ENCODE data around the gene DACH1. TPM values are rescaled to one million over a fixed set of nuclear protein-coding genes. Genes with fewer than 3 reads are reported as not detected.

The DACH1 gene
- total RNA-seq, 1 experiment from 2014 or later = 0.11 TPM

- CTCF ChIA-PET = no interaction called here
- BruUV-seq (replicated peaks) = no TSS peak
- TF ChIP-seq CTCF (conservative IDR thresholded peaks at IDR 0.05; ENCODE audit: low read depth, low read length) (no peak), EZH2 (IDR thresholded peaks at IDR 0.05; ENCODE audit: borderline replicate concordance, low read depth, low read length, poor library complexity, severe bottlenecking) (no peak)
Observed at GRCh38 chr13:71587193-71587592, 279.8 kb downstream of the DACH1 start.

DNA sequence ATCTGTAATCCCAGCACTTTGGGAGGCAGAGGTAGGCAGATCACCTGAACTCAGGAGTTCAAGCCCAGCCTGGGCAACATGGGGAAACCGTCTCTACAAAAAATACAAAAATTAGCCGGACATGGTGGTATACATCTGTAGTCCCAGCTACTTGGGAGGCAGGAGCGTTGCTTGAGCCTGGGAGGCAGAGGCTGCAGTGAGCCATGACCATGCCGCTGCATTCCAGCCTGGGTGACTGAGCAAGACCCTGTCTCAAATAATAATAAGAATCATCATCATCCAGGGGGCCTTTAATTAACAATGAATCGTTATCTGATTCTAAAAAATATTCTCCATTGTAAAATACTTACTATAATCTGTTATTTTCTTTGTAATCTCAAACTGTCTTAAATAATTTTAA, 283.4 kb downstream of the DACH1 start:
- Histone ChIP-seq H3K27me3 (replicated peaks; ENCODE audit: insufficient read depth, low read depth, low read length, poor library complexity) (no peaks in the 10 kb centered on the region), H3K36me3 (ENCODE audit: insufficient read depth, low read length, poor library complexity, severe bottlenecking) (no peaks in the 10 kb centered on the region), H3K4me3 (ENCODE audit: low read depth, low read length, poor library complexity, severe bottlenecking) (no peak overlapping the region), H3K4me1 (ENCODE audit: insufficient read depth, low read length, poor library complexity, severe bottlenecking) (no peaks in the 10 kb centered on the region), H3K27ac (ENCODE audit: low read depth, low read length, poor library complexity, severe bottlenecking) (no peak overlapping the region), H3K9me3 (ENCODE audit: low read depth, low read length, poor library complexity, severe bottlenecking) (no peaks in the 10 kb centered on the region)
- no TSS peak for BruUV-seq (replicated peaks)
- no peak for TF ChIP-seq CTCF (conservative IDR thresholded peaks at IDR 0.05; ENCODE audit: low read depth, low read length)
- TF ChIP-seq EZH2 (IDR thresholded peaks at IDR 0.05; ENCODE audit: borderline replicate concordance, low read depth, low read length, poor library complexity, severe bottlenecking) = no peak
- POLR2A ChIA-PET (ENCODE audit: low non-redundant PET) = no interaction called here
- DNase-seq (ENCODE audit: low spot score) = no peak
- CTCF ChIA-PET = no interaction called here
- intact Hi-C loops (cut with micrococcal nuclease; ENCODE audit: unreplicated experiment) = no loop called here

More at GRCh38 chr13:71587193-71587592, 279.8 kb downstream of the DACH1 start:
- DNase-seq (ENCODE audit: low spot score) = no peak
- Histone ChIP-seq H3K4me1 (ENCODE audit: insufficient read depth, low read length, poor library complexity, severe bottlenecking) (no peaks in the 10 kb centered on the region), H3K4me3 (ENCODE audit: low read depth, low read length, poor library complexity, severe bottlenecking) (no peak overlapping the region), H3K36me3 (ENCODE audit: insufficient read depth, low read length, poor library complexity, severe bottlenecking) (no peaks in the 10 kb centered on the region), H3K9me3 (ENCODE audit: low read depth, low read length, poor library complexity, severe bottlenecking) (no peaks in the 10 kb centered on the region), H3K27ac (ENCODE audit: low read depth, low read length, poor library complexity, severe bottlenecking) (no peak overlapping the region), H3K27me3 (replicated peaks; ENCODE audit: insufficient read depth, low read depth, low read length, poor library complexity) (no peaks in the 10 kb centered on the region)
- POLR2A ChIA-PET (ENCODE audit: low non-redundant PET) = no interaction called here
- intact Hi-C loops (cut with micrococcal nuclease; ENCODE audit: unreplicated experiment) = no loop called here

- POLR2A ChIA-PET (ENCODE audit: low non-redundant PET) = no interaction called here
- no peaks in the 10 kb centered on the region for H3K36me3 ChIP-seq (ENCODE audit: insufficient read depth, low read length, poor library complexity, severe bottlenecking)
- CTCF ChIA-PET = no interaction called here
- no TSS peak for BruUV-seq (replicated peaks)
- H3K4me3 ChIP-seq (ENCODE audit: low read depth, low read length, poor library complexity, severe bottlenecking) = no peak overlapping the region
- H3K9me3 ChIP-seq (ENCODE audit: low read depth, low read length, poor library complexity, severe bottlenecking) = no peaks in the 10 kb centered on the region
- TF ChIP-seq EZH2 (IDR thresholded peaks at IDR 0.05; ENCODE audit: borderline replicate concordance, low read depth, low read length, poor library complexity, severe bottlenecking) = no peak
- no peak for TF ChIP-seq CTCF (conservative IDR thresholded peaks at IDR 0.05; ENCODE audit: low read depth, low read length)
- H3K27me3 ChIP-seq (replicated peaks; ENCODE audit: insufficient read depth, low read depth, low read length, poor library complexity) = no peaks in the 10 kb centered on the region
- no peaks in the 10 kb centered on the region for H3K4me1 ChIP-seq (ENCODE audit: insufficient read depth, low read length, poor library complexity, severe bottlenecking)
- DNase-seq (ENCODE audit: low spot score) = no peak
- H3K27ac ChIP-seq (ENCODE audit: low read depth, low read length, poor library complexity, severe bottlenecking) = no peak overlapping the region
- intact Hi-C loops (cut with micrococcal nuclease; ENCODE audit: unreplicated experiment) = no loop called here
Observed at GRCh38 chr13:71580614-71581013, 286.4 kb downstream of the DACH1 start.
